ENCODE data around the gene RBM14.
"Not testable (repeated sequence)": the region's sequence is repeated elsewhere in the genome, so short reads cannot be mapped to it uniquely, and the experiment has no call there.

RBM14 gene

DNA sequence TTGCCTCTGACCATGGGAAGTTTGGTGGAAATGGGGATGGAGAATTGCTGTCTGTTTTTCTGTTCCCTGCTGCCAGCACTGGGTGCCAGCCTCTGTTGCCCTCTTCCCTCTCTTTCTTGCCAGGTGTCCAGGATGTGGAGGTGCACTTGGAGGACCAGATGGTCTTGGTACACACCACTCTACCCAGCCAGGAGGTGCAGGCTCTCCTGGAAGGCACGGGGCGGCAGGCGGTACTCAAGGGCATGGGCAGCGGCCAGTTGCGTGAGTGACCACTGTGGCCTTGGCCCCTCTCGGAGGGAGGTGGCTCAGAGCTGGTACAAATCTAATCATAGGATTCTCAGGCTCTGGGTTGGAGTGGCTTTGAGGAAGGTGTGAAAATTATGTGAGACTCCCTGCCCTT, 17.4 kb upstream of the RBM14 start:
- DNase-seq = no peak

DNA sequence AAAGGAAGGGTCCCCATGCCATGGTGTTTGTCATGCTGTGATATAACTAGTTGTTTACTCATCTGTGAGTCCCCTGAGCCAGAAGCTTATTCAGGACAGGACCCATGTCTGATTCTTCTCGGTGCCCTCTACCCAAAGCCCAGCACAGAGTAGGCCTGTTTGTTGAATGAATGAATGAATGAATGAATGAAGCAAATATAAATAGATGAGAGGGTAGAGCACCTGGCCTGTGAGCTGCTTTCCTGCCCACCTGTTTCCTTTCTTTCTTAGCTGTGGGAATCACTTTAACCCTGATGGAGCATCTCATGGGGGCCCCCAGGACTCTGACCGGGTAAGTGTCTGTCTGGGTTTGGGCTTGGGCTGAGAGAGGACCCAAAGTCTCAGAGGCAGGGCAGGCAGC, 16.2 kb upstream of the RBM14 start:
- no peak for DNase-seq

DNA sequence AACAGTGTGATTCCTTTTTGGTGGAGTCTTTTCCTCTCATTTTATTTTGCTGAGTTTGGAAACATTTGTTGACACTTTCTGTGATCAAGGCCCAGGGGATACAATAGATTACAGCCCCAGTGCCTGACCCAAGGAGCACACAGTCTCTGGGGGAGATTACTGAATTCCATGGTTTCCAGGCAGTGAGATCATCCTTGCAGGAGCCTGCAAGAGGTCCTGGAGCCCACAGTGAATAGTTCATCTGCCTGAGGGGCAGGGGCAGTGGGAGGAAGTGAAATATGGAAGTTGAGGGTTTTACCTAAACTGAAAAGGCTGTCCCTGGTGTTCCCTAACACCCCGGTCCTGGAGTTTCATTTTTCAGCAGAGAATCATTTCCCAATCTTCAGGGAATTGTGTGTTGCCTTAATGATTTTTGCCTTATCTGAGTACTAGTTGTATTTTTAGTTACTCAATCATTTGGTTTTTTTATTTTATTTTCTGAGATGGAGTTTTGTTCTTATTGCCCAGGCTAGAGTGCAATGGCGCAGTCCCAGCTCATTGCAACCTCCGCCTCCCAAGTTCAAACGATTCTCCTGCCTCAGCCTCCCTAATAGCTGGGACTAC, 15.7 kb upstream of the RBM14 start:
- no peak for DNase-seq

DNA sequence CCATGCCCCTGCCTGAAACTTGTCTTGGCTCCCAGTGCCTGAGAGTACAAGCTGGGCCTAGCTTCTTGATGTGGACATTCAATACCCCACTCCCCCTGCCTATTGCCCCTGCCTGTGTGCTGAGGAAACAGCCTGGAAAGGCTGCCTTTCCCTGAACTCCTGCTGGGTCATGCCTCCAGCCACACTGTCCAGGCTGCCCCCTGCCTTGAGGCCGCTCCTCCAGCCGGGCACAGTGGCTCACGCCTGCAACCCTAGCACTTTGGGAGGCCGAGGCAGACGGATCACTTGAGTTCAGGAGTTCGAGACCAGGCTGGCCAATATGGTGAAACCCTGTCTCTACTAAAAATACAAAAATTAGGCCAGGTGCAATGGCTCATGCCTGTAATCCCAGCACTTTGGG, 13.4 kb upstream of the RBM14 start:
- no peak for DNase-seq

DNA sequence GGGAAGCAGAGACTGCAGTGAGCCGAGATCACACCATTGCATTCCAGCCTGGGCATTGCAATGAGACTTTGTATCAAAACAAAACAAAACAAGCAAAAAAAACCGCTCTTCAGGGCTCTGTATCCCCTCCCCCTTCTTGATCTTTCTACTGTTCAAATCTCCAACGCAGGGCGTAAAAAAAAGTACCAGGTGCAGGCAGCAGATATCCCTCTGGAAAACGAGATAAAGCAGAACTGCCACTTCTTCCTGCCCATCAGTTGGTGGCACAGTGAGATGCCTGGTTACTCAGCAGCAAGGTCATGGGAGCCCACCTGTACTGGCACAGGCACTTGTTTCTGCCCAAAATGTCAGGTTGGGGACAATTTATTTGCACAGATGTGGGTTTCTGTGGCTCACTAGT, 12.3 kb upstream of the RBM14 start:
- no peak for DNase-seq

DNA sequence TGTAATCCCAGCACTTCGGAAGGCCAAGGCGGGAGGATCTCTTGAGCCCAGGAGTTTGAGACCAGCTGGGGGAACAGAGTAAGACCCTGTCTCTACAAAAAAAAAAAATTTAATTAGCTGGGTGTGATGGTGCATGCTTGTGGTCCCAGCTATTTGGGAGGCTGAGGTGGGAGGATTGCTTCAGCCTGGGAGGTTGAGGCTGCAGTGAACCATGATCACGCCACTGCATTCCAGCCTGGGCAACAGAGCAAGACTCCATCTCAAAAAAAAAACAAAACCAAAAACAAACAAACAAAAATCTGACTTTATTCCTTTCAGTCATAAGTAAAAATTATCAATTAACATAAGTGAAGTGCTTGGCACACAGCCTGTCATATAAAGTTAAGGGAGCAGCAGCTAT, 9.8 kb upstream of the RBM14 start:
- not testable (repeated sequence) for DNase-seq

DNA sequence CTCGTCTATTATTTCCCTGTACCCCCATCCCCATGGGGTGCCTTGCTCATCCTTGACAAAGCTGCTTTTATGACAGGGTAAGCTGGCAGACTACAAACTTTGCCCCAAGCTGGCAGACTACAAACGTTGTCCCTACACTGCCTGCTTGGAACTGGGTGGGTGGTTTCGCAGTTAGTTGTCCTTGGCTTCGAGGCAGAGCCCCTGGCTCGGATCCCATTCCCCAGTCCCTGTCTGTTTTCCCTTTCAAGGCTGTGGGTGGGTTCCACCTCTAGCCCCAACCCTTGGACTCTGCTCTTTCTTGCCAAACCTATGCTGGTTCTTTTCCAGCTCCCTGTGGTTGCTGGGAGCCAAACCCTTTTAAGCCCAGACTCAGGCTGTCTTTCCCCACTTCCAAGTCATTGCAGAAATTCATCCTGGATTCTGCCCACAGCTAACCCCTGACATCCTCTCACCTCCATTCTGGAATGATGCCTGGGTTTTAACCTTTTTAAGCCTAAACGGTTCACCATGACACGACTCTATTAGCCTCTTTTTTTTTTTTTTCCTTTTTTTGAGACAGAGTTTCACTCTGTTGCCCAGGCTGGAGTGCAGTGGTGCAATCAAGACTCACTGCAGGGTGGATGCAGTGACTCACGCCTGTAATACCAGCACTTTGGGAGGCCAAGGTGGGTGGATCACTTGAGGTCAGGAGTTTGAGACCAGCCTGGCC, 9.2 kb upstream of the RBM14 start:
- no peak for DNase-seq

DNA sequence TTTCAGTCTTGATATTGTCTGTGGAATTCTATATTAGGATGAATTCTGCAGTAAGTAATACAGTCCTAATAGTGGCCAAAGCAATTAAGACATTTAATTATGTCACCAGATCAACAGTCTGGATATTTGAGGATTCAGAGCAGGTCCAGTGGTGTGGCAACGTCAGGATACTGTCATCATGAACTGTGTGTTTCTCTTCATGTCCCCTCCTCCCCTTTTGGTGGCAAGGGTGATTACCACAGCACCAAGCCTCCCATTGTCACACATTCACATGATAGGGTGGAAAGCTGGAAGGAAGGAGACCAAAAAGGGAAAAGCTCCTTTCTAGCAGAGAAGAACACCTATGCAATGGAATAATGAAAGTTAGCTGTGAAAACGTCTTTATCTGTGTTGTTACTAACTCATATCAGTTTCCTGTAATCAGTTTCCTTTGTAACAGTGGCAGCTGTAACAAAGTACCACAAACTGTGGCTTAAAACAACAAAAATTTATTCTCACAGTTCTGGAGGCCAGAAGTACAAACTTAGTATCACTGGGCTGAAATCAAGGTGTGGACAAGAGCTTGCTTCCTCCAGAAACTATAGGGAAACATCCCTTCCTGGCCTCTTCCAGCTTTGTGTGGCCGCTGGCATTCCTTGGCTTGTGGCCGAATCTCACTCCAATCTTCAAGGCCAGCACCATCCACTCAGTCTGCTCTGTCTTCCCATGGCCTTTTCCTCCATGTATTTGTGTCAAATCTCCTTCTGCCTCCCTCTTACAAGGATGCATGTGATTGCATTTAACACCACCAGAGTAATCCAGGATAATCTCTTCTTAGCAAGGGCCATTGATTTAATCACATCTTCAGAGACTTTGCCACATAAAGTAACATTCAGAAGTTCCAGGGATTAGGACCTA, 6.5 kb upstream of the RBM14 start:
- DNase-seq = no peak

DNA sequence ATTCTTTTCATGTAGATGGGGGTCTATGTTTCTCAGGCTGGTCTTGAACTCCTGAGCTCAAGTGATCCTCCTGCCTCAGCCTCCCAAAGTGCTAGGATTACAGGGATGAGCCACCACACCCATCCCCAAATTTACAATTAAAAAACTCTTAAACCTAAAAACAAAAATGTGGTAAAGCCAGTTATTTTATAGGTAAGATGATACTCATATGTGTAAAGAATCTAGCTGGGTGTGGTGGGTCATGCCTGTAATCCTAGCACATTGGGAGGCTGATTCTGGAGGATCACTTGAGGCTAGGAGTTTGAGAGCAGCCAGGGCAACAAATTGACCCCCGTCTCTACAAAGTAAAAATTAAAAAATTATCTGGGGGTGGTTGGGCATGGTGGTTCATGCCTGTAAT, 4.0 kb upstream of the RBM14 start:
- no peak for DNase-seq

DNA sequence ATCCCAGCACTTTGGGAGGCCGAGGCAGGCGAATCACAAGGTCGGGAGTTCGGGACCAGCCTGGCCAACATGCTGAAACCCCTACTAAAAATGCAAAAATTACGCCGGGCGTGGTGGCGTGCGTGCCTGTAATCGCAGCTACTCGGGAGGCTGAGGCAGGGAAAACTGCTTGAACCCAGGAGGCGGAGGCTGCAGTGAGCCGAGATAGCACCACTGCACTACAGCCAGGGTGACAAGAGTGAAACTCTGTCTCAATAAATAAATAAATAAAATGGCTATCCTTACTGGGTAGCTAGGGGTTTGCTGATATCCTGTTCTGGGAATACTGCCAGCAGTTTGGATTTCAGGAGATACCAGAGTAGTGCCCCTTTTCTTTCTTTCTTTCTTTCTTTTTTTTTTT, 2.4 kb upstream of the RBM14 start:
- DNase-seq = no peak

DNA sequence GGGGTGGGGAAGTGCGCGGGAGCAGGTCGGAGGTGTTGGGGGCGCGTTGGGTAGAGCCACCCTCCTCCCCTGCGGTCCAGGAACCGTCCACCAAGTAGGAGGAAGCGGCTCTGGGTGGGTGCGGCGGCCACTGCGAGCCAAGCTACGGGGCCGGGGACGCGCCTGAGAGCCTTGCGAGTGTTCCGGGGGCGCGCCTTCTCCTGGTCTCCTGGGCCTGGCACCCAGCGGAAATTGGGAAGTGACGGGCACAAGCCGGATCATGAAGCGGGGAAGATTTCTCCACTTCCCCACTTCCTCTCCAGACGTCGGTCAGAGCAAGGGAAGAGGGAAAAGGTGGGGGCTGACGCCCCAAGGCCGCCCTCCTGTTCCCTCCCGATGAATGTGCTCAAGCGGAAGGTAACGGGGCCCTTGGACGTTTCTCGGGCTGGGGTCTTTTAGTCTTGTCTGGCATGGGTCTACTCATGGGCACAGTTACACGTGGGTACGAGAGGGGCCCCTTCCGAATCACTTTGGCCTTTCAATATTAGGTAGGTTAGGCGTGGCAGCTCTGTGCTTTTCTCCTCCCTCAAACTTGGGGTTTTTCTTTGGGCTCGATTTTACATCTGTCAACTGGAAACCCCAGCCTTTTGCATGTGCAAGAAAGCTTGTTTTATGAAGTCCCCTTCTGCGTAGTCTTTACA, 865 bp downstream of the RBM14 start:
- DNase-seq = no peak

DNA sequence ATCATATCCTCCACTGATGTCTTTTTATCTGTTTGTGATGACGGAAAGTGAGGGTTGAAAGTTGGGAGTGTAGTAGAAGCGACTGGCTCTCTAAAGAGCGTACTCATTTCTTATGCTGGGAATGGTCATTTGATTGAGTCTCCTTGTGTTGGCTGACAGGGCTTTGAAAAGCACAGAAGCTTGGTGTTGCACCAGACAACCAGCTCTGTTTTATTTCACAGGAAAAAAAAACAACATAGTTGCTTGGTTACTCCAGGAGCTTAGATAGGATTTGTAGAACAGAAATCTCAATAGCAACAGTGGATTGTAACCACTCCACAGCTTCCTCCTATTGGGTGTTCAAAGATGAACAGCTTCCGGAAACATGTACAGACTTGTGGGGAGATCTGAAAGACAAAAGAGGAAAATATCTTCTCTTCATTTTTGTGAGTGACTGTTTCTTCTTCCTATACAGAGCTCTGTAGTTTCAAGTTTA, 2.7 kb downstream of the RBM14 start:
- no peak for DNase-seq

DNA sequence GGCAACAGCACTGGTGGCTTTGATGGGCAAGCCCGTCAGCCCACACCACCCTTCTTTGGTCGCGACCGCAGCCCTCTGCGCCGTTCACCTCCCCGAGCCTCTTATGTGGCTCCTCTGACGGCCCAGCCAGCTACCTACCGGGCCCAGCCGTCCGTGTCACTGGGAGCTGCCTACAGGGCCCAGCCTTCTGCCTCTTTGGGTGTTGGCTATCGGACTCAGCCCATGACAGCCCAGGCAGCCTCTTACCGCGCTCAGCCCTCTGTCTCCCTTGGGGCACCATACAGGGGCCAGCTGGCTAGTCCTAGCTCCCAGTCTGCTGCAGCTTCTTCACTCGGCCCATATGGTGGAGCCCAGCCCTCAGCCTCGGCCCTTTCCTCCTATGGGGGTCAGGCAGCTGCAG, 8.0 kb downstream of the RBM14 start:
- no peak for DNase-seq

DNA sequence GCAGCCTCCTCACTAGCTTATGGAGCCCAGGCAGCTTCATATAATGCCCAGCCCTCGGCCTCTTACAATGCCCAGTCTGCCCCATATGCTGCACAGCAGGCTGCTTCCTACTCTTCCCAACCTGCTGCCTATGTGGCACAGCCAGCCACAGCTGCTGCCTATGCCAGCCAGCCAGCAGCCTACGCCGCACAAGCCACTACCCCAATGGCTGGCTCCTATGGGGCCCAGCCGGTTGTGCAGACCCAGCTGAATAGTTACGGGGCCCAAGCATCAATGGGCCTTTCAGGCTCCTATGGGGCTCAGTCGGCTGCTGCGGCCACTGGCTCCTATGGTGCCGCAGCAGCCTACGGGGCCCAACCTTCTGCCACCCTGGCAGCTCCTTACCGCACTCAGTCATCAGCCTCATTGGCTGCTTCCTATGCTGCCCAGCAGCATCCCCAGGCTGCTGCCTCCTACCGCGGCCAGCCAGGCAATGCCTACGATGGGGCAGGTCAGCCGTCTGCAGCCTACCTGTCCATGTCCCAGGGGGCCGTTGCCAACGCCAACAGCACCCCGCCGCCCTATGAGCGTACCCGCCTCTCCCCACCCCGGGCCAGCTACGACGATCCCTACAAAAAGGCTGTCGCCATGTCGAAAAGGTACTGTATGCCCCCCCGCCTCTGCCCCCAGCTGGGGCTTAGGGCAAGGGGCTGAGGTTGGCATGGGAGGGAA, 8.8 kb downstream of the RBM14 start:
- DNase-seq = no peak

DNA sequence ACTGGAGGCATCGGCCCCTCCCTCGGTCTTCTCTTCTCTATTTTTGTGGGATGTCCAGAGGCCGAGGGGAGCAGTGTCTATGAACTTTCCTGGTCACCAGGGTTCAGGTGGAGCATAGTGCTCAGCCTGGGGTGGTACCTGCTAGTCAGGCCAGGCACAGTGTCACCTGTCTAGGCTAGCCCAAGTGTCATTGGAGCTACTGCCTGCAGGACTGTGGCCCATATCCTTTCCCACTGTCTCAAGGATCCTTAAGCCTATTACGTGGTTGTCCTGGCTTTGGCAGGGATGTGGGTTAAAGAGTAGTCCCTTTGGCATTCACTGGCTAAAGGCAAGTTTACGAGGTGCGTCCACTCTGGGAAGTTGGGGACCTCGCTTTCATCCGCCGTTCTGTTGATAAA, 9.3 kb downstream of the RBM14 start:
- no peak for DNase-seq

DNA sequence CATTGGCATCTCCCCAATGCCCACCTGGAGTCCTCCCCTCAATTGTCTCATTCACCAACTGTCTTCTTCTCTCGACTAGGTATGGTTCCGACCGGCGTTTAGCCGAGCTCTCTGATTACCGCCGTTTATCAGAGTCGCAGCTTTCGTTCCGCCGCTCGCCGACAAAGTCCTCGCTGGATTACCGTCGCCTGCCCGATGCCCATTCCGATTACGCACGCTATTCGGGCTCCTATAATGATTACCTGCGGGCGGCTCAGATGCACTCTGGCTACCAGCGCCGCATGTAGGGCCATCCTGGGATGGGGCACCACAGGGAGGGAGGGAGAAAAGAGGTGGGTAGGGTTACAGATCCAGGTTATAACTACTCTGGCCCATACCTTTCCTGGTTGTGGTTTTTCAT, 10.0 kb downstream of the RBM14 start:
- no peak for DNase-seq

DNA sequence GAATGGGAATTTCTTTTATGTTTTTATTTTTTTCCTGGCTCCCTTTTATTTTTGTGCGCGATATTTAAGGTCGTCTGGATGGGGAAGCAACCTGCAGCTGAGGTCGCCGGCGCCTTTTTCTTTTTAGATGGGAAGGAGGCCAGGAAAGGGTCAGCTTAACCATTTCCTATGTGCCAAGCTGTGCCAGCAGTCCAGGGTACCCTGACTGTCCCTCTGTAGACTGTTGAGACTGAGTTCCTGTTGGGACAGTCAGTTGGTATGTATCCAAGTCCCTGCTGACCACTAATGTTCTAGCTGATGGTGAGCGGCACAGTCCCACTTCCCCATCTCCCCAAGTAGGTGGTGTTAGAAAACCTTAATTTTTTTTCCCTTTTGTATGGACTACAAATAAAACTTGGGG, 10.5 kb downstream of the RBM14 start:
- DNase-seq = no peak

DNA sequence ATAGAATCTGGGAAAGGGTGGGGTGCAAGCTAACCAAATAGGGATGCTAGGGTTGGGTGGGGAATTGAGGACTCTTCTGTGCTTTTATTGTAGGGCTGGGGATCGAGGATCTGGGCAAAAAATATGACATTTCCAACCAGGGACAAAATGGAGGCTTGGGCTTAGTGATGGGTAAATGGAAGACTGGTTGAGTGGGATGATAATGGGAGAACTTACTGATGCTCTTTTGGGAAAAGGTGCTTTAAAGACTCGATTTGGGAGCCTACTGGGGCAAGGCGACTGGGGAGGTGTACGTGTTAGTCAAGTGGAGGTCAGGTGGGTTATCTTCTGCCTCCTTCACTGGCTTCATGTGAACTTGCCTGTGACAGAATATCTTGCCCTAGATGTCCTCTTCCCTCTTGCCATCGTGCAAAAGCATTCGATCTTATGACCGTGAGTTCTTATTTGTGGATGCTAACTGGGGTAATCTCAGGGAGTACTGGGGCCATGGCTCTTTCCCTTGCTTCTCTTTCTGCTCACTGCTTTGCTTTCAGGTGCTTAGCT, 11.7 kb downstream of the RBM14 start:
- DNase-seq = no peak

DNA sequence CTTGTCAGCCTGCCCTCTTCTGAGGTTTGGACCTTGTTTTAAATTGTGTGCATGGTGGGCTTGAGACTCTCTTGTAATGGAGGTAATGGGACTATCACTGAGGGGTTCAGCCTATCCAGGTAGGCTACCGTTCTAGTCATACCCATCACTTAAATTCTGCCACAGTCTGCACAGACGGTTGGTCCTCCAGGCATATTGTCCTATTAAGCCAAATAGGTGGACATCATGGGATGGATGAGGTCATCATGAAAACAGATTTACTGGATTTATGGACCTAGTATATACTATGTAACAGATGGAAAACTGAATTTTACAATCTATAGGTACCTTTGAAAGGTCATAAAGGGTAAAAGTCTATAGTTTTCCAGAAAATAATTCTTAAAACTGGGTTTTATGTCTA, 12.9 kb downstream of the RBM14 start:
- DNase-seq = no peak

DNA sequence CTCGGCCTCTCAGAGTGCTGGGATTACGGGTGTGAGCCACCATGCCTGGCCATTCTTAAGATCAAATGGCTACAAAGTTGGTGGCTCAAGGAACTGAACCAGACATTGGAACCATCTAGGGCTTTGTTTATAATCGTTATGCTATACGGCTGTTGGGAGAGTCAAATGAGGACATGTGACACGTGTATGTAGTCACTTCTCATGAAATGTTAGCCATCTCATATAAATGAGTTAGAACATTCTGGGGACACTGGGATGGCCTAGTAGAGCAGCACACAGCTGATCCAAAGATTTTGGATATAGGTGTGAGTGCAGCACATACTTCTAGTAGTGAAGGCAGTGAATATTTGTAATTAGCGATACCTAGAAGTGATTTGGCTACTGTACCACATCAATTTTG, 15.5 kb downstream of the RBM14 start:
- no peak for DNase-seq

DNA sequence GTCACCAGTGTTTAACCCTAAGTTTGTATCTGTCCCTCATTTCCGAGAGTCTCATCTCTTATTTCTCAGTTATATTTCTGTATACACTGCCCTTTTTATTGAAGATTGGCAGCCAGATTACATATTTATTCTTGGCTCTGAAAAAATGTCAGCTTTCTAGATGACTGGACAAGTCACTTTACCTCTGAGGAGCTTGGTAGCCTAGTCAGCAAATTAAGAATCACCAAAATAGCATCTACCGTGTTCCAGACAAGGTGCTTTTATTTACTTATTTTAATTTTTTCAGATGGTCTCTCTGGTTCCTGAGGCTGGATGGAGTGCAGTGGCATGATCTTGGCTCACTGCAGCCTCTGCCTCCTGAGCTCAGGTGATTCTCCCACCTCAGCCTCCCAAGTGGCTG, 16.5 kb downstream of the RBM14 start:
- no peak for DNase-seq

DNA sequence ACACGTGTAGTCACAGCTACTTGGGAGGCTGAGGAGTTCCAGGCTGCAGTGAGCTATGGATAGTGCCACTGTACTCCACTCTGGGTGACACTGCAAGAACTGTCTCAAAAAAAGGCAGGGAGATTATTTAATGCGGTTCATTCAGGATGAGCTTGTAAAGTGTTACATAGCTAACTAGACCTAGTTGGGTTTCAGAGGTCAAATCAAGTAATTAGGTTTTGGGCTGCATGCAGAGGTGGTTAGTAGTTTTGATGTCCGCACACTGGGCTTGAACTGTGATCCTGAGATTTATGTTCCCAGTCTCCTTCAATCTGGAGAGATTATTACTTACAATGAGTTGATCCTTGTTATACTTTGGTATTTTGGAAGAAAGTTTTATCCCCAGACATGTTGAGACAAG, 20.0 kb downstream of the RBM14 start:
- DNase-seq = no peak

Measured in stimulated activated naive CD4-positive, alpha-beta T cell treated with Interleukin-2 at 50 U/mL for 16 hours (primary cell).